HG03280 (cell line): ENCODE results near the gene SLC17A6.

Source experiments
- ATAC-seq: cut with Tn5 transposase; IDR thresholded peaks from one replicate; pipeline ENCODE4 v1.9.1; 2021; ENCODE audit warnings: mild to moderate bottlenecking, moderate library complexity; ENCODE audit not compliant: unreplicated experiment

Gene SLC17A6

GRCh38 chr11:22337596-22338485, at the start of gene SLC17A6:
Gene SLC17A6 (plus strand): TSS chr11:22338381. CDS start chr11:22338534, 153 bp downstream.
- ATAC-seq = no peak

- ATAC-seq = no peak
These were observed 35.8 kb upstream of the SLC17A6 start for GRCh38 chr11:22302368-22302767.

GRCh38 chr11:22304337-22304961, 33.7 kb upstream of the SLC17A6 start:
- ATAC-seq = peak; percentile 65

- no peak for ATAC-seq
These were observed 20.5 kb upstream of the SLC17A6 start for GRCh38 chr11:22317656-22318055.

GRCh38 chr11:22331771-22332170, 6.4 kb upstream of the SLC17A6 start:
- ATAC-seq = no peak

- ATAC-seq = no peak
These were observed 1.6 kb upstream of the SLC17A6 start for GRCh38 chr11:22336587-22336986.

- no peak for ATAC-seq
These were observed 1.4 kb downstream of the SLC17A6 start for GRCh38 chr11:22339611-22340010.

- no peak for ATAC-seq
These were observed 2.1 kb downstream of the SLC17A6 start for GRCh38 chr11:22340235-22340634.

- no peak for ATAC-seq
These were observed 2.8 kb downstream of the SLC17A6 start for GRCh38 chr11:22340701-22341587.

GRCh38 chr11:22341588-22341931, 3.4 kb downstream of the SLC17A6 start:
- no peak for ATAC-seq

GRCh38 chr11:22342211-22343031, 4.2 kb downstream of the SLC17A6 start:
- no peak for ATAC-seq

GRCh38 chr11:22343032-22343324, 4.8 kb downstream of the SLC17A6 start:
- ATAC-seq = no peak

- ATAC-seq = no peak
These were observed 5.3 kb downstream of the SLC17A6 start for GRCh38 chr11:22343371-22344032.

GRCh38 chr11:22344081-22344480, 5.9 kb downstream of the SLC17A6 start:
- ATAC-seq = no peak

GRCh38 chr11:22346282-22346681, 8.1 kb downstream of the SLC17A6 start:
- ATAC-seq = no peak

- no peak for ATAC-seq
These were observed 9.8 kb downstream of the SLC17A6 start for GRCh38 chr11:22347857-22348487.

- no peak for ATAC-seq
These were observed 11.3 kb downstream of the SLC17A6 start for GRCh38 chr11:22349491-22349890.

- no peak for ATAC-seq
These were observed 21.1 kb downstream of the SLC17A6 start for GRCh38 chr11:22359295-22359694.

GRCh38 chr11:22371160-22371559, 33.0 kb downstream of the SLC17A6 start:
- ATAC-seq = no peak

GRCh38 chr11:22387126-22387525, 48.9 kb downstream of the SLC17A6 start:
- ATAC-seq = no peak
